Measurements from ENCODE around the gene KIAA0825. TPM values are rescaled to one million over a fixed set of nuclear protein-coding genes. Genes with fewer than 3 reads are reported as not detected.
"Not testable (repeated sequence)": the region's sequence is repeated elsewhere in the genome, so short reads cannot be mapped to it uniquely, and the experiment has no call there.

KIAA0825 gene
- total RNA-seq, 1 experiment from 2014 or later = 2.3 TPM

DNA sequence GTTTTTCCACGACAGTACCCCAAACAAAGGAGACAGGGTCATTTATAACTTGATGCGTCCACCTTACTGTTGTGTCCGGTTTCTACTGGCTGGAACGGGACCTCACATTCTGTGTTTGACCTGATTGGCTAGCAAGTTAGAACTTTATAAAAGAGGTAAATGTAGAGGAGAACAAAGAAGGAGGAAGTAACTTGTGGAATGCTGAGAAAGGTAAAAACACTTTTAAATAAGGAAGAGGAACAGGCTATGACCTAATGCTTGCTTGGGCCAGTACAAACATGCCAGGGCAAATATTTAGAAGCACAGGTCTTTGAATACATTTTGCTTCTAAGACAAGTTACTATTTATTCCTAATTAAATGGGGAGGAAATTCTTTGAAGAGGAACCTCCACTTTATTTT, 251.6 kb downstream of the KIAA0825 start:
- DNase-seq (ENCODE audit: low spot score) = no peak

GRCh38 chr5:94362857-94363256, 255.5 kb downstream of the KIAA0825 start:
- no peak for DNase-seq (ENCODE audit: low spot score)

DNA sequence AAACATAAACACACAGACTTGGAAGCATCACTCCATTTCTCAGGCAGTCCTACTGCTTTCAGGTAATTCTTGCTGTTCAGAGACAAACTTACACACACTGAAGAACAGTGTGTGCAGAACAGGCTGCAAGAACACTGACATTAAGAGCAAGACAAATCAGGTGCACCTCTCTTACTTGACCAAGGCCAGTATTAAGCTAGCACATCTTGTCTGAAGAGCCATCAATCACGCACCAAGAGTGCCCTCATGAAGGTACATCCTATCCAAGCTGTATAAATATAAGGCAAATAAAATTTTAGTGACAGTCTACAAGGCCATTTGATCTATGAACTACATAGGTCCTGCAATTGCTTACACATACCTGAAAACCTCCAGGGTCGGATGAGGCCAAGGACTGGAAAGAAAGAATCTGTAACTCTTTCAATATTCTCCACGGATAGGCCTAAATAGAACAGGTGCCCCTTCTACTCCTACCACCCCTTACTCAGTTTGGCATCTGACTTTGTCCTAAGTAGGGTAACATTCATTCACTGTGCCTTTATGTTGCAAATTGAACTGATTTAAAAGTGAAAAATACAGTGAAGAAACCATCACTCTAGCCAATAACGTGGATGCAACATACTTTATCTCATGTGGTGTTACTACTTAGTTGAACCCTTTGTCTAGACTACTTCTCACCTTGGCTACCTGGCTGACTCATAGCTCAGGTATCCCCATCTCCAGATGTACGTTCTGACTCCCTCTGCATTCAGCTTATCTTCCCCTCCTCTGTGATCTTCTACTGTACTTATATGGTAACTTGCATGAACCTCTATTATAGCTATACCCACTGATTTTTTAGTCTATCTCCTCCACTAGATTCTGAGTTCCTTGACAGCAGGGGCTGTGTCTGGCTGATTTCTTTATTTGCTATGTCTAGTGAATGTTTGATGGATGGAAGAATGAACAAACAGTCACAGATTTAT, 256.3 kb downstream of the KIAA0825 start:
- DNase-seq (ENCODE audit: low spot score) = no peak

DNA sequence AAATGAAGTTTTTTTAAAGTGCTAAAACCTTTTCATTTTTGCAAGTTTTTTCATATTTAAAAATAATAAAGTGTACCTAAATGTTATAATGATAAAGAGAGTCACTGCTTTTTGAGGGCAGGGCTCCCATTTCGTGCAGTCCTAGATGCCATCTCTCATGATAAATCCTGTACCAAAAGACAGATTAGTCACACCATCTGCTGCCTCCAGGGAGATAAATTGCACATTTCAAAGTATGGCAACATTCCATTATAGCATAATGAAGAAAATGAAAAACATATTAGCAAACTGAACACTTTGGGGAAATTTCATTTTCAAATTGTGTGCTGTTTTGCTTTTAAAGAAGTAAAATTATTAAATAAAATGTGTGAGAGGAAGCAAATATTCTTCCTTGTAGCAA, 257.2 kb downstream of the KIAA0825 start:
- no peak for DNase-seq (ENCODE audit: low spot score)

- DNase-seq (ENCODE audit: low spot score) = no peak
Observed at GRCh38 chr5:94360382-94361130, 257.8 kb downstream of the KIAA0825 start.

DNA sequence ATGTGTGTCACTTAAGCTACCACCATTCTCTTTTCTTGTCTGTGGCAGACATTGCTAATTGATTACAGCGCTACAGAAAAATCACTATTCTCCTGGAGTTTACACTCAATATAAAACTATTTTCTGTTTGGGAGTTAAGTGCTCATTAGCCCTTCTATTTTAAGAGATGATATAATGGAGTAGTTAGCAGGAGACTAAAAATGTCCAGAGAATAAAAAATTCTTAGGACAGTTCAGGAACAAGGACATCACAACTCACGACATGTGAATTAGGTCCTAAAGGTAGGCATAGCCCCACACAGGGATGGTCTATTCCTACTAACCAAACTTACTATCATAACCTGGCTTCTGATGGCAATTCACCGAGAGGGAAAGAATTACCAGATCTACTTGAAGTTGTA, 258.5 kb downstream of the KIAA0825 start:
- DNase-seq (ENCODE audit: low spot score) = no peak

DNA sequence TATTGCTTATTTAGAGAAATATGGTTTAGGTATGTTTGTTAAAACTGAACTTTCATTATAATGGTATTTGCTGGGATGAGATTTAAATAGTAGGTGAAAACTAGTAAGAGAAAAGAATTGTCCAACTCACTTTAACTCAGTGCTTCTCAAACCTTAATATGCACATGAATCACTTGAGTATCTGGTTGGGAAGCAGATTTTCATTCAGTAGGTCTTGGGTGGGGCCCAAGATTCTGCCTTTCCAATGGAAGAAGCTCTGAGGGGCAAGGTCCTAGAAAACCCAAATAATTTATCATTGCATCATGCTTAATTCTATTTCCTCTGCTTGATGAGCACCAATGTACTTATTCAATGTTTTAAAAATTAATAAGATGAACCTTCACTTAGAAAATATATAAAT, 262.6 kb downstream of the KIAA0825 start:
- DNase-seq (ENCODE audit: low spot score) = no peak

GRCh38 chr5:94354837-94355485, 263.4 kb downstream of the KIAA0825 start:
- DNase-seq (ENCODE audit: low spot score) = not testable (repeated sequence)

DNA sequence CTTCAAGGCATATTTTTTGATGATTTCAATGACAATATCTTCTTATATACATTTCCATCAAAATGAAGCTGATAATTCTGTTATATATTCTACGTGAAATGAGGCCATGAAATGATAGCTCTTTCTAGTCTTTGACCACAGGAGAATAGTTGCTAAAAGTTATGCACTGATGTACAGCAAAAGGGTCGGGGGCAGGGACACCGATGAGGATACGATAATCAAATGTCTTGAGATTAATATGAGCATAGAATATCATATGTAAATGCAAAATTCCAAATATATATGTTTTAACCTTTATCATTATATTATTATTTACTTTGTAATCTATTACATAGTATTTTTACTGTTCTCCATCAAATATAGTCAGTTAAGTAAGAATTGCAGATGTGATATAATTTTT, 264.8 kb downstream of the KIAA0825 start:
- no peak for DNase-seq (ENCODE audit: low spot score)

- no peak for DNase-seq (ENCODE audit: low spot score)
Observed at GRCh38 chr5:94347130-94347529, 271.3 kb downstream of the KIAA0825 start.

- no peak for DNase-seq (ENCODE audit: low spot score)
Observed at GRCh38 chr5:94345257-94345656, 273.1 kb downstream of the KIAA0825 start.

- no peak for DNase-seq (ENCODE audit: low spot score)
Observed at GRCh38 chr5:94337617-94338016, 280.8 kb downstream of the KIAA0825 start.

DNA sequence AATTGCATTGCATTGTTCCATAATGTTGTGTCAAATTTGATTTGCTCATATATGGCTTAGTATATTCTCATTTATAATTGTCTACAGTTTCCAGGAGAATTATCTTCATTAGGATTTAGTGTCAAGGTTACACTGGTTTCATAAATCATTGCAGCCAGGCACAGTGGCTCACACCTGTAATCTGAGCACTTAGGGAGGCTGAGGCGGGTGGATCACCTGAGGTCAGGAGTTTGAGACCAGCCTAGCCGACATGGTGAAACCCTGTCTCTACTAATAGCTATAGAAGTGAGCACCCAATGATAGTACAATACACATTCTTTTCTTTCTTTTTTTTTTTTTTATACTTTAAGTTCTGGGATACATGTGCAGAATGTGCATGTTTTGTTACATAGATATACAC, 282.5 kb downstream of the KIAA0825 start:
- DNase-seq (ENCODE audit: low spot score) = no peak

- DNase-seq (ENCODE audit: low spot score) = no peak
Observed at GRCh38 chr5:94329115-94329514, 289.3 kb downstream of the KIAA0825 start.

DNA sequence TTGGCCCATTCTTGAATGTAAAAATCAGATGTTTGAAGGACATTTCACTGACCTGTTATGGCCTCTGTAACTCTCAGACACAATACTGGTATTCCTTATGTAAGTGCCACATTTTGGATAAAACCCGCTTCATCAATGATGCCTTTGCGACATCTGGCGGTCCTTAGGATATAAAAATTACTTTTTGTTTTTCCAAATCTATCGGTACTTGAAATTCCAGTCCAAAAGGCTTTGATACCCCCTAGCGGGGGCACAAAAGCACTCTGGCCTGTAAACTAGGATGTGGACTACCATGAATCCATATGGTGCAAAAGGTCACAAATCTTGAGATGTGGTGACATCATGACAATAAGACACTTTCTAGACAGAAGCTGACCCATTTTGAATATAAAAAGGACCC, 291.8 kb downstream of the KIAA0825 start:
- DNase-seq (ENCODE audit: low spot score) = no peak

DNA sequence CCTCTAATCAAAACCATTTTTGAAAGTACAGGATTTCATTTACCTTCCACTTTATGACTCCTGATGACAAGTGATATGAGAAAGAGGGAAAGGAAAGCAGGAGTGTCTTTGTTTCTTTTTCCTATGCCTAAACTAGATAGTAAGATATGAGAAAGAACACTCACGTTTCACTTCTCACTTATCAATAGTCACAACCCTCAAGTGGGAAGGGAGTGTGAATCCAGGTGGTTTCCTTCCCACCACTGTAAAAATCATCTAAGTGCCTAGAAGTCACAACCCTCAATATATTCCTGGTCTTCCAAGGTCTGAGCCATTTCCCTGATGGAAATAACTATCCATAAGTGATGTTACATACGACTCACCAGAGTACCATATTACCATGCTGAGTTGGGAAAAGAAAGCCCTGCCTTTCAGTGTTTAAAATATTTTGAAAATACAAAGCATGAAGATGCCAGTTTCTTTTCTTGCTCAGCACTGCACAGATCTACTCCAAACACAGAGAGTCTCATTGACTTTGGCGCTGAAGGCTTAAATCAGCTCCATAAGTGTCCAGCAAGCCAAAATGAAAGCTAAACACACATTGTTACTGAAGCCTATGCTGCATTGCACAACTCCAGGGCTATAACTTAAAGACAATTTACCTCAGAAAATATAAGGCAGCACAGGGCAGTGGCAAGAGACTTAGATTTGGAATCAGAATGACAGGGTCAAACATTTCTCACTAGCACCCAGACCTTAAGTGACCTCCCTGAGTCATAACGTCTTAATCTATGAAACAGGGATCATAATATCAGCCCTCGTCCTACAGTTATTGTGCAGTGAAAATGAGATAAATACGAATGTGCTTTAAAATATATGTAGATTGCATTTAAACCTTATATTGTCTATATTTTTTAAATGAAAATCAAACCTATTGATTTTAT, 301.2 kb downstream of the KIAA0825 start:
- DNase-seq (ENCODE audit: low spot score) = no peak

DNA sequence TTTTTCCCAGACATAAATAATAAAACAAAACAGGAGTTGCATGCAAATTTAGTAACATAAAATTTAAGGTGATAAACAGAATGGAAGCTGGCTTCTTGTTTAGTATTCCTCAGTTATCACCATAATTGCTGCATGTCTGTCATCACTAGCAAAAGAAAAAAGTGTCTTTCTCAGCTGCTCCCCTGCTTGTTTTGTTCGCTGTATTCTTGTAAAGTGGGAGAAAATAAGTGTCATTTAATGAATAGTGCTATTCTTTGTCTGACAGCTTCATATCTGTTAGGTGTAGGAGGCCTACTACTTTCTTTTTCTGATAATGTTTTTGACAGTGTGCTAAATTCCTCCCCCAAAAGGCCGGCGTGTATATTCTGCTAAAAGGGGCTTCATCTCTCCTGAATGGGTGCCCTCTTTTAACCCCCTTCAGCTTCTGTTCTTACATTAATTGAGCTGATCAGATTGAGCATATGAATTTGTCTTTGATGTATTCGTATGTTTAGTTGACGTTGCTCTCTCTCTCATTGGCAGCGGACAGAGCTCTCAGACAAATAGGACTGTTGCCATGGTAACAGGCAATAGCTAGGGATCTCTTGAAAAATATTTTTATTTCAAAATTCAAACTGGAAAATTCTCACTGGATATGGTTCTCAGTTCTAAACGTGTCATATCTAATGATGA, 303.8 kb downstream of the KIAA0825 start:
- no peak for DNase-seq (ENCODE audit: low spot score)

DNA sequence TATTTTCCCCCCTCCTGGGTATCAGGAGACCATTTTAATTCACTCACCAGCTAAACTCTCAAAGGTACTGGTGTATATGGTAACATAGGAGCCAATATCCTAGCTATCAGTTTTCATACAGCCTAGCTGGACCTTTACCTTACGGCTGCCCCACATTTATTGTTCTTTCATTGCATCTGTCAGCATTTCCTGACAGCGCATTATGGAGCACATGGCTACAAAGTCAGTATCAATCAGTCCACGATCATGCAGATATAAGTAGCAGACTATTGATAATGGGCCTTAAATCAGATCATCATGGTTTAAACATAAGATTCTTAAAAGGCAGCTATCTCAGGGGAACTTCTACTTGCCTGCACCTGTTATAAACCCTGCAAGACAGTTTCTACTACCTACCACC, 304.7 kb downstream of the KIAA0825 start:
- no peak for DNase-seq (ENCODE audit: low spot score)

- DNase-seq (ENCODE audit: low spot score) = no peak
Observed at GRCh38 chr5:94313188-94313587, 305.2 kb downstream of the KIAA0825 start.

- no peak for DNase-seq (ENCODE audit: low spot score)
Observed at GRCh38 chr5:94312298-94312697, 306.1 kb downstream of the KIAA0825 start.

- DNase-seq (ENCODE audit: low spot score) = no peak
Observed at GRCh38 chr5:94310833-94311232, 307.6 kb downstream of the KIAA0825 start.

Measured in H4 (cell line).